ENCODE measurements around the gene NTN1. TPM values are rescaled to one million over a fixed set of nuclear protein-coding genes. Genes with fewer than 3 reads are reported as not detected.

The NTN1 gene
- total RNA-seq, 1 experiment from 2014 or later = 0.12 TPM

GRCh38 chr17:9158544-9159452, 137.5 kb downstream of the NTN1 start:
- no peak for DNase-seq (ENCODE audit: low read depth)

DNA sequence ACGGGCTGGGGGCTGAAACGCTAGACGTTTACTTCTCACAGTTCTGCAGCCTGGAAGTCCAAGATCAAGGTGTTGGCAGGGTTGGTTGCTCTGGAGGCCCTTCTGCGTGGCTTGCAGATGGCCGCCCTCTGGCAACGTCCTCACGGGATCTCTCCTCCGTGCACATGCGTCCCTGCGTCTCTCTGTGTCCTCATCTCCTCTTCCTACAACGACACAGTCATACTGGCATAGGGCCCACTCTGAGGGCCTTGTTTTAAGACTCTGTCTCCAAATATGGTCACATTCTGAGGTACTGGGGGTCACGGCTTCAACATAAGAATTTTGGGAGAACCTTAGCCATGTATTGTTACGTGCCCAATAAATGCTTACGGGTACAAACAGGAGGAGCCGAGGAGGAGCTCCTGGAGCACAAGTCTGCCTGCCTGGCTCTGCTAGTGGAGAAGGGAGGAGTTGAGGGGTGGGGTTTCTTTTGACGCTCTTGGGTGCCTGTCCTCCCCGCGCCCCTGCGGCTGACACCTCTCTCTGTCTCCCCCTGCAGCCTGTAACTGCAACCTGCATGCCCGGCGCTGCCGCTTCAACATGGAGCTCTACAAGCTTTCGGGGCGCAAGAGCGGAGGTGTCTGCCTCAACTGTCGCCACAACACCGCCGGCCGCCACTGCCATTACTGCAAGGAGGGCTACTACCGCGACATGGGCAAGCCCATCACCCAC, 141.1 kb downstream of the NTN1 start:
- DNase-seq (ENCODE audit: low read depth) = no peak

GRCh38 chr17:9166788-9167187, 145.5 kb downstream of the NTN1 start:
- DNase-seq (ENCODE audit: low read depth) = no peak

DNA sequence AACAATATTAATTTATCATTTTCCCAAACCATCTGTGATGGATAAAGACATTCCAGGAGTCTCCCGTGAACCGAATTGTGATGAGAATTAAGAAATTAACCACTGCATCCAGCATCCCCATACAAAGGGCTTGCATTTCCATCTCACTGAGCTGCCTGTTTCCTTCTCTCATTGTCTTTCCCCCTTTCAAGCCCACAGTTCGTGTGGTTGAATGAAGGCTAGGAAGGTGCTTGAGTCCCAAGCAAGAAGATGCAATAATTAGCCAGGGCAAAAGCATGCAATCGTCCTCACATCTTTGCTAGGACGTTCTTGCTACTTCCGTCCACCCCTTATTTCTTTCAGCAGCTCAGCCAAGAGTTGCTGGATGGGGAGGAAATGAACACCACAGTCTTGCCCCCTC, 146.1 kb downstream of the NTN1 start:
- DNase-seq (ENCODE audit: low read depth) = no peak

- no peak for DNase-seq (ENCODE audit: low read depth)
Measured at GRCh38 chr17:9169116-9169515, 147.8 kb downstream of the NTN1 start.

DNA sequence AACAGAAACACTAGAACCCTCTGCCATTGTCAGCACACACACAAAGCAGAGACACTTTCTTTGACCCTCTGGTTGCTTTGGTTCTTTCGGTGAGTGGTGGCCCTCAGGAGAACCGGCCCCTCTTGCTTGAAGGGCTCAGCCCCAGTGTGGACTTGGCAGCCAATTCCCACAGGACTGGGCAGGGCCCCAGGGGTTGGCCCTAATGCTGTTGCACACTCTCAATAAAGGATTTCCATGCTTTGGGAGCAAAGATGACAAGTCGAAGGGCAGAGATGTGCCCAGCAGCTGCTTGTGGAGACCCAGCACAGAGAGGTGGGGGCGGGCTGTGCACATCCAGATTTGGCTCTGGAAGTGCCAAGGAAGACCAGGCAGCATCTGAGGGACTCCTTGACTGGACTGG, 149.0 kb downstream of the NTN1 start:
- no peak for DNase-seq (ENCODE audit: low read depth)

- no peak for DNase-seq (ENCODE audit: low read depth)
Measured at GRCh38 chr17:9170853-9171252, 149.5 kb downstream of the NTN1 start.

GRCh38 chr17:9173386-9173983, 152.2 kb downstream of the NTN1 start:
- DNase-seq (ENCODE audit: low read depth) = no peak

DNA sequence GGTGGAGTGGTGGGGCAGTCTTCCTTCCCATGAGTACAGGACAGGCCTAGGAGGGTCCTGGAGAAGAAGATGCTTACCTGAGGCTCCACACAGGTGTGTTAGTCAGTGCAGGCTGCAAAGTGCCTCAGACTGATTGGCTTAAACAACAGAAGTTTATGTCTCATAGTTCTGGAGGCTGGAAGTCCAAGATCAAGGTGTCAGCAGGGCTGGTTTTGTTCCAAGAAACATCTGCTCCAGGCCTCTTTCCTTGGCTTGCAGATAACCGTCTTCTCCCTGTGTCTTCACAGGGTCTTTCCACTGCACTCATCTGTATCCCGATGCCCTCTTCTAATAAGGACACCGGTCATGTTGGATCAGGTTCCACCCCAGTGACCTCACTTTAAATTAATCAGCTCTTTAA, 153.0 kb downstream of the NTN1 start:
- no peak for DNase-seq (ENCODE audit: low read depth)

DNA sequence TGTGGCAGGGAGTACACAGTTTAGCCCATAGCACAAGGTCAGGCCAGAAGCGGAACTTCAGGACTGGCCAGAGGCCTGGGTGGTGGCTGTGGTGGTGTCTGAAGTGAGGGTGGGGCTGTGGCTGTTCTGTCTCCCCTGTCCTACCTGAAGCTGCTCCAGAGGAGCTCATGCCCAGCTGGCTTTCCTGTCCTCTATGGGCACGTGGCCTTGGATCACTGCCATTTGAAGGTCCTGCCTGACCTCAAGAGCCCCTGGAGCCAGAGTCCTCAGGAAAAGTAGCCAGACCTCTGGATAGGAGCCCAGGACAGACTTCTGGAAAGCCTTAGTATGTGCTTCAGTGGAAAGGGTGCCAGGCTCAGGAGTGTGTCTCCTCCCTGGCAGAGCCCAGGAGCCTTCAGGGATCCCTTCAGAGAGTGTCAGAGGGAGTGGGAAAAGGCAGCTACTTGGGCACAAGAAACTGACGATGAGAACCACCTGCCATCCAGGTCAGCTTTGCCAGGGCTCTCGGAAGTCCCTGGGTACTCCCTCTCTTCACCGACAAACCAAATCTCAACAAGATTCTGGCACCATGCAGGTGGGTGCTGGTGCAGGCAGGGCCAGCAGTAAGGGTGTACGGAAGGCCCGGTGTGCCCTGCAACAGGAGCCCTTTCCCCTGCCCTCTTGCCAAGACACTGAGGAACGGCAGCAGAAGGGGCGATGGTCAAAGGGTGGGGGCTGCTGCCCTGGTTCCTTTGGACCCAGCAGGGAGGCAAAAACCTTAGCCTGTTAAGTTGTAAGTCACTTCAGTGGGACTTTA, 153.7 kb downstream of the NTN1 start:
- DNase-seq (ENCODE audit: low read depth) = no peak

- DNase-seq (ENCODE audit: low read depth) = no peak
Measured at GRCh38 chr17:9175700-9176467, 154.6 kb downstream of the NTN1 start.

DNA sequence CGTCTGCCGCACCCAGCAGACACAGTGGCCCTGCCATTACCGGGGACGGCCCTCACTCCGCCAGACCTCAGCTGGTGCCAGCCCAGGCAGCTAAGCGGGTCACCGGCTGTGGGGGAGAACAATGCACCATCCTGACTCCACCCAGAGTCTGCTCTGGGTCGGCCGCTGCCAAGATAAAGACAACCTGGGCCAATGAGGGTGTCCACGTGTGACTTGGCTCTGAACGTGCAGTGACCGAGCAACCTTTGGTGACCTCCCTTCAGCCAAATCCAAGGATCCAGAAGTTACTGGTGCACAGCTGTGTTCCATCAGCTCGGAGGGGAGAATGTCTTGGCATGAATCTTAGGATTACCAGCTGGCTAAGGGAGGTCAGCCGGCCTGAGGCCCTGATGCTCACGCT, 155.9 kb downstream of the NTN1 start:
- no peak for DNase-seq (ENCODE audit: low read depth)

DNA sequence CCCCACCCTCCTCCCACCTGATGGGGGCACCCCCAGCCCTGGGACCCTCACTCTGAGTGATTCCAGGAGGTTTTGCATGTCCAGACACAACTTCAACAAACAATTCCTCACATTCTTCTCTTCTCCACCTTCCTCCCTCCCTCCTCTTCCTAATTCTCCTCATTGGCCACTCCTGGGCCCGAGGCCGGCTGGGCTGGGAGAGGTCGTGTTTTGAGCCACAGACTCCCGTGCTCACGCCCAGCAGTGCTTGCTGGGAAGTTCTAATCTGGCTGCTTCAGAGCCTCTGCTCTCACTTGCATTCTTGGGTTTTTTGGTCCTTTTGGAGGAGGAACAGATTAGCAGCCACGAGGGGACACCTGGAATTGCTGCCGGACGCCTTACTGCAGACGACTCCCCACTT, 157.0 kb downstream of the NTN1 start:
- no peak for DNase-seq (ENCODE audit: low read depth)

DNA sequence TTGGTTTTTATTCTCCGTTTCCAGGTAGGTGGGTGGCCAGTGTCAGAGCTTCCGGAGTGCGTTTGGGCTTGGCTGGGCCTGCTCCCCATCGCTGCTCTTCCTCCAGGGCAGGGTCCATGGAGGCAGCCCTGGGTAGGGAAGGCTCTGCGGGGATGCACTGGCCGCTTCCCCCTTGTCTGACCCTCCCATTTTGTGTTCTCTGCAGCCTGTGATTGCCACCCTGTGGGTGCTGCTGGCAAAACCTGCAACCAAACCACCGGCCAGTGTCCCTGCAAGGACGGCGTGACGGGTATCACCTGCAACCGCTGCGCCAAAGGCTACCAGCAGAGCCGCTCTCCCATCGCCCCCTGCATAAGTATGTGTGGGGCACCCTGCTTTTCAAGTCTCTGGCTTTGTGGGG, 158.3 kb downstream of the NTN1 start:
- DNase-seq (ENCODE audit: low read depth) = no peak

DNA sequence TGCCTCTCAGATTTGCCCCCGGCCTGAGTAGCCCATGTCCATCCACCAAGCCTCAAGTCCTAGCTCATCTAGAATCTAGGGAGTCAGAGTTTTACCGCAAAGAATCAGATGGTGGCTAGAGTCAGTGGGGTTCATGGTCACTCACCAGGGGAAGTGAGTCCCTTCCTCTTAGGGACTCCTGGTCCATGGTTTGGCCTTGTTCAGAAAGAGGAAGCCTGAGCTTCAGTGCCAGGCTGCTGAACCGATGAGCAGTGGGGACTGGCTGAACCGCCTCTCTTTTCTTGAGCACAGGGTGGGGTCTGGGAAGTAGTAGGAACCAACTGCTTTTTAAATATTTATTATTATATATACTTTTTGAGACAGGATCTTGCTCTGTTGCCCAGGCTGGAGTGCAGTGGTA, 160.3 kb downstream of the NTN1 start:
- no peak for DNase-seq (ENCODE audit: low read depth)

DNA sequence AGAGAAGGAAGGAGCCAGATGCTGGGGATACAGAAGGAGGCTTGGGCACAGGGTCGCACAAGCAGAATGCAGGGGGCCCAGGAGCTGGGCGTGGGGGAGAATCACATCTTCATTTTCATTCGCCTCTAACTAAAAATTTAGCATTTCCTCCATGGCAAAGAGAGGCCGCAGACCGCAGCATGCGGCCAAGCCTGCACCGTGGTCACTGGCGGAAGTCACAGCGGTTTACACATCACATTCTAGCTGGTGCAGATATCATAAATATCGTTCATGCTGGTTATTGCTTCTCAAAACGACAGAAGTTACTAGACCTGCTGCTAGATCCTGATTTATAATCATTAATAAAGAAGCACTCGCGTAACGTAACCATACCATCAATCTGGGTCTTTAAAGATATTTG, 162.0 kb downstream of the NTN1 start:
- DNase-seq (ENCODE audit: low read depth) = no peak

- DNase-seq (ENCODE audit: low read depth) = no peak
Measured at GRCh38 chr17:9185142-9185541, 163.8 kb downstream of the NTN1 start.

GRCh38 chr17:9185688-9186284, 164.5 kb downstream of the NTN1 start:
- no peak for DNase-seq (ENCODE audit: low read depth)

DNA sequence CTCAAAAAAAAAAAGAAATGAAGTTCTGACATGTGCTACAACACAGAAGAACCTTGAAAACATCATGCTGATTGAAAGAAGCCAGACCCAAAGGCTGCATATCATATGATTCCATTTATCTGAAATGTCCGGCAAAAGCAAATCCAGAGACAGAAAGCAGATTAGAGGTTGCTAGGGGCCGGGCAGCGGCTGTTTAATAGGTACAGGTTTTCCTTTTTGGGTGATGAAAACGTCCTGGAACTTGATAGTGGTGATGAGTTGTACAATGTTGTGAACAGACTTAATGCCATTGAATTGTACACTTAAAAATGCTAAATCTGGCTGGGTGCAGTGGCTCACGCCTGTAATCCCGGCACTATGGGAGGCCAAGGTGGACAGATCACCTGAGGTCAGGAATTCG, 166.5 kb downstream of the NTN1 start:
- DNase-seq (ENCODE audit: low read depth) = no peak

DNA sequence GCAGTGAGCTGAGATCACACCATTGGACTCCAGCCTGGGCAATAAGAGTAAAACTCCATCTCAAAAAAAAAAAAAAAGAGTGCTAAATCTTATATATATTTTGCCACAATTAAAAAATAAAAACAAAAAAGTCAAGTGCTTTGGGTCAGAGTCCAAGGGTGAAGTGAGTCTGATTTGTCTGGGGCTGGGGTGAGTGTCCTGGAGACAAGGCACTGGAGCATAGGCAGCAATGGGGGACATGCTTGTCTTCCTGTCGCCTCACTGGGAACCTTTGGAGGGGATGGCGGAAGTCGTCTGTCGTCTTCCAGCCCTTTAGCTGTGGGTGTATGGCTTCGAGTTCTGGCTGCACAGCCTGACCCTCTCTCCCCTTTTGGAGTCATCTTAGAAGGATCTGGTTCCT, 167.1 kb downstream of the NTN1 start:
- DNase-seq (ENCODE audit: low read depth) = no peak

GRCh38 chr17:9189870-9190269, 168.6 kb downstream of the NTN1 start:
- DNase-seq (ENCODE audit: low read depth) = no peak
